NCI-H510A treated with DMSO at 0.1 percent for 48 hours (cell line): Measurements from ENCODE around the gene PRRC2C.
"Not testable (repeated sequence)": the region's sequence is repeated elsewhere in the genome, so short reads cannot be mapped to it uniquely, and the experiment has no call there.

Source experiments
- DNase-seq: peaks from one replicate; lab custom pipeline; 2025; lab: John Stamatoyannopoulos, UW

Gene PRRC2C

DNA sequence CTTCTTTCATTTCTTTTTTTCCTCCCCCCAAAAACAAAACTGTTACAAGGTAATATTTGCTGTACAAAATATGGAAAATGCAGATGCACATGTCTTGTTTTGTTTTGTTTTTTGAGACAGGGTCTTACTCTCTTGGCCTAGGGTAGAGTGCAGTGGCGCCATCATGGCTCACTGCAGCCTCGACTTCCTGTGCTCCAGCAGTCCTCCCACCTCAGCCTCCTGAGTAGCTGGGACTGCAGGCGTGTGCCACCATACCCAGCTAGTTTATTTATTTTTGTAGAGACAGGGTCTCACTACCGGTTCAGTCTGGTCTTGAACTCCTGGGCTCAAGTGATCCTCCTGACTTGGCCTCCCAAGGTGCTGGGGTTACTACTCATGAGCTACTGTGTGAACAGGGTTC is 15.5 kb downstream of the PRRC2C start:
- no peak for DNase-seq

DNA sequence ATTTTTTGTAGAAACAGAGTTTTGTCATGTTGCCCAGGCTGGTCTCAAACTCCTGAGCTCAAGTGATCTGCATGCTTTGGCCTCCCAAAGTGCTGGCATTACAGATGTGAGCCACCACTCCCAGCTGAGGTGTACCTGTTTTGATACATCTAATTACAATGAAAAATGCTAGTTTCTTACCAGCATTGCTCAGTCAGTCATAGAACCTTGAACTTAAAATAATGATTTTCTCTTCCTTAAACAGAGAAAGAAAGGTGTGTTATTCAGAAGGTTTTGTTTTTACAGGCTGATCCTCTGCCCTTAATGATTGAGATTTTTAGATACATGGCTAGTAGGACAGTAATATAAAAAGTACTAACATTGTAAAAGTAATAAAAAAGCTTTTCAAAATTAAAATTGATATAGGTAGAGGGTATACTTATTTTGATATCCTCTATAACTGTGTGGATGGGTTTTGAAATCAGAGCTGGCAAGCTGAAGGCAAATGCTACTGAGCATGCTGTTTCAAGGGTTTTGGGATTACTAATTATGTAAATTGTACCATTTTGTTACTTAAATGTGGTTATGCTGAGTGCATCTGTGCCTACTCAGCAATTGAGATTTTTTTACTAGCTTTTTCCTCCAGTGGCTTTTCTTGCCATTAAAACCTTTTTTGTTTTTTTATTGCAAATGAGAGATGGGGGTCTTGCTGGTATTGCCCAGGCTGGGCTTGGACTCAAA is 16.1 kb downstream of the PRRC2C start:
- DNase-seq = no peak

DNA sequence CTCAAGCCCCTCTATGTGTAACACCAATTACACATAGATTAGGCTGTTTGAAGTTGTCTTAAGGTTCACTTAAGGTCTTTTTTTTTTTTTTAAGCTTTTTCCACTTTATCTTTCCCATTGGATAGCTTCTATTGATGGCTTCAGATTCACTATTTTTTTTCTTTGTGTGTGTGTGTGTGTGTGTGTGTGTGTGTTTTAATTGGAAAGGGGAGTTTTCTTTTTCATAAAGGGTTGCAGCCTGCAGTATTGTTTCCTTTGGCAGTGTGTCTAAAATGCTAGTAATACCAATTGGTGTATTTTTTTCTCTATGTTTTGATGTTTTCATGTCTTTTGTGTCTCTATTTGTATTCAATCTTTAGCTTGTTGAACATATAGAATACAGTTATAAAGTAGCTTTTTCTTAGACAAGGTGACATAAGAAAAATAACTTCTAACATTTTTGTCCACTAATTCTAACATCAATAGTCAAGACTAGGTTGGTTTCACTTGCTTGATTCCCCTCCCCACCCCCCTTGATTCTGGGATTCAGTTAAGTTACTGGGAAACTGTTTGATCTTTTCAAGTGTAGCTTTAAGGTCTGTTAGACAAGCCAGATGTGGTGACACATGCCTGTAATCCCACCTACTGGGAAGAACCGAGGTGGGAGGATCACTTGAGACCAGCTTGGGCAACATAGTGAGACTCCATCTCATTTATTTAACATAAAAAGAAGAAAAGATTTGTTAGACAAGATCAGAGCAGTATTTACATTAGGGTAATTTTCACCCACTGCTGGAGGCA is 21.4 kb downstream of the PRRC2C start:
- no peak for DNase-seq

DNA sequence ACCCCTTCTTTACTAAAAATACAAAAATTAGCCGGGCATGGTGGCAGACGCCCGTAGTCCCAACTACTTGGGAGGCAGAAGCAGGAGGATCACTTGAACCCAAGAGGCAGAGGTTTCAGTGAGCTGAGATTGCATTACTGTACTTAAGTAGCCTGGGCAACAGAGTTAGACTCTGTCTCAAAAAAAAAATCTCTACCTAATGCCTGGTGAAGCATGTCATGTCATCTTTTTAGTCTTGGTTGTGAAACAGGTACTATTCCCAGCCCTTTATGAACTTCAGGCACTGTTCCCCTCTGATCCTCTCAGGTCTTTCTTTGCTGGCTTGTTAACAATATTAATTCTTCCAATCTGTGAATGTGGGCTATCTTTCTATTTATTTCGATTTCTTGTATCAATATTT is 22.1 kb downstream of the PRRC2C start:
- no peak for DNase-seq

DNA sequence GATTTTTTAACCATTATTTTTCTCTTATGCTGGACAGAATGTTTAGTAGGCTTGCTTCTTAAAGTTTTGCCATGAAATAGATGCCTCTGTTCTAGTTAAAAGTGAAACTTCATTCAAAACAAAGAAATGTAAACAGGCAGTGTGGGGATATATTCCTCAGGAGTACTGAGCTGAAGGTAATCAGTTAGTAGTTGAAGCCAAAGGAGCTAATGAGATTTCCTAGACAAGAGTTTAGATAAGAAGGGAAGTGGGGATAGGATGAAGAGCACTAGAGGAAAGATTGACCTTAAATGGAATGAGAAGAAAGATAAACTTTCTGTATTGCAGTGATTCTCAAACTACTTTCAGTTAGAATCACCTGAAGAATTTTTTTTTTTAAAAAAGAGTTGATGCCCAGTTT is 23.9 kb downstream of the PRRC2C start:
- no peak for DNase-seq

DNA sequence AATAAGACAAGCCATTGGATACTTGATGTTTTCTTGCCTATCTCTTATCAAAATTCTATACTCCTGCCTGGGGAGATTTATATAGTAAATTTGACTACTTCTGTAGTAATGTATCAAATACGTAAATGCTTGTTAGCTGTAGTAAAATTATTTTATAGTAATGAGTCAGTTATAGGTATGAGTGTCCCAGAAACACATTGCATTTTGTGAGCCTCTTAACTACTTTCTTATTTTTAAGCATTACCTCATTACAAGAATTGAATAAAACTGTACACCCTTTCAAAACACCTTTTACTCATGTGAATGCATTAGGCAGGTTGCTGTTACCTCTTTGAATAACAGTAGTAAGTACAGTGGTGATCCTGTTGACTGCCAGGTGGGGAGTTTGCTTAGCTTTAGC is 28.4 kb downstream of the PRRC2C start:
- no peak for DNase-seq

DNA sequence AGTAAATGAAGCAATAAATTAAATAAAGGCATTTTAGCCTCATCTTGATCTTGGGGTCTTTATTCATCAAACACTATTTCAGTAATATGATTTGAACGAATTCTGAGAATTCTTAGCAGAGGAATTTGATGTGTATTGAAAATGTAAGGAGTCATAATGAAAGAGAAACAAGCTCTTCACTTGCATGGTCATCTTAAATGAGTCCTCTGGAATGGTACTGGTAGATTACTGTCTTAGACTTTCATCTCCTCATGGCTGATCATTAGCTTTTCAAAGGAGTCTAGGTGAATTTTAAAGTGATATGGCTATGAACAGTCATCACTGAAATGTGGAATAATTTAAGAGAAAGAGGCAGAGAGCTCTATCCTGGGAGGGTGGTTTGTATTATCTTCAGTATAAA is 30.0 kb downstream of the PRRC2C start:
- no peak for DNase-seq

DNA sequence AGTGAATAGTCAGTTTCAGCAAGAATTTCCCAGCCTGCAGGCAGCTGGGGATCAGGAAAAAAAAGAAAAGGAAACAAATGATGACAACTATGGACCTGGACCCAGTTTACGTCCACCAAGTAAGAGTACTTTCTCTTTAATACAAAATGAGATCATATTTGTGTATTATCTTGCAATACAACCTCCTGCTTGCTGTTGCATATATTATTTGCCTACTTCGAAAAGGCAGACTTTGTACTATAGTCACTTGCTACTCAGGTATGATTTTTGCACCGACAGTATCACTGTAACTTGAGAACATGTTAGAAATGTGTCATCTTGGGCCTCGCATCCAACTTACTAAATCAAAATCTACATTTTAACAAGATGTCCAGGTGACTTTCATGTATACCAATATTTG is 30.4 kb downstream of the PRRC2C start:
- no peak for DNase-seq

DNA sequence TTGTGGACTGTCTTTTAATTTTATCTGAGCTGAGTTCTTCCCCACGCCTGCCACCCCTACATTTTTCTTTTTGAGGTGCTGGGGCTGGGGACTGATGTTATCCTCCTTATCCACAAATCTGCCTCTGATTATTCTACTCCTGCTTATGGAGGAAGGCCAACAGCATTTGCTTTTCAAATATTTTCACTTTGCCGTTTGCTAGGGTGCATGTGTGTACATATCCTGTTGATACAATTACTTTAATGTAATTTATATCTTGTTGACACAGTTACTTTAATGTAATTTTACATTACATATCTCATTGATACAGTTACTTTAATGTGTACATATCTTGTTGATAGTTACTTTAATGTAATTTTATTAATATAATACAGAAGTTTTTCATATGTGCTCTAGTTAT is 36.2 kb downstream of the PRRC2C start:
- no peak for DNase-seq

DNA sequence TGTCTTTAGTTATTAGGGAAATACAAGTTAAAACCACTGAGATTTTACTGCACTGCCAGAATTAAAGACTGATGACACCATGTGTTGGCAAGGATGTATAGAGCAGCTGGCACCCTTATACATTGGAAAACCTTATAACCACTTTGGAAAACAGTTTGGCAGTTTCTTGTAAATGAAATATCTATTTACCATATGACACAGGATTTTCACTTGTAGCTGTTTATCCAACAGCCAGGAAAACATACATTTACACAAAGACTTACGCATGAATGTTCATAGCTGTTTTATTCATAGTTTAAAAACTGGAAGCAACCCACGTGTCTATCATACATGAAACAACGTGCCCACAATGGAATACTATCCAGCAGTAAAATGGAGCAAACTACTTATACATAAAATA is 45.3 kb downstream of the PRRC2C start:
- DNase-seq = no peak

DNA sequence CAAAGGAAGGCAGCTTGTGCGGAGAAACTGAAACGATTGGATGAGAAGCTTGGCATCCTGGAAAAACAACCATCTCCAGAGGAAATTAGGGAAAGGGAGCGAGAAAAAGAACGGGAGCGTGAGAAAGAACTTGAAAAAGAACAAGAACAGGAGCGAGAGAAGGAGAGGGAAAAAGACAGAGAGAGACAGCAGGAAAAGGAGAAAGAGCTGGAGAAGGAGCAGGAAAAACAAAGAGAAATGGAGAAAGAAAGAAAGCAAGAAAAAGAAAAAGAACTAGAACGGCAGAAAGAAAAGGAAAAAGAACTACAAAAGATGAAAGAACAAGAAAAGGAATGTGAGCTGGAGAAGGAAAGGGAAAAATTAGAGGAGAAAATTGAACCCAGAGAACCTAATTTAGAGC is 47.2 kb downstream of the PRRC2C start:
- DNase-seq = no peak

DNA sequence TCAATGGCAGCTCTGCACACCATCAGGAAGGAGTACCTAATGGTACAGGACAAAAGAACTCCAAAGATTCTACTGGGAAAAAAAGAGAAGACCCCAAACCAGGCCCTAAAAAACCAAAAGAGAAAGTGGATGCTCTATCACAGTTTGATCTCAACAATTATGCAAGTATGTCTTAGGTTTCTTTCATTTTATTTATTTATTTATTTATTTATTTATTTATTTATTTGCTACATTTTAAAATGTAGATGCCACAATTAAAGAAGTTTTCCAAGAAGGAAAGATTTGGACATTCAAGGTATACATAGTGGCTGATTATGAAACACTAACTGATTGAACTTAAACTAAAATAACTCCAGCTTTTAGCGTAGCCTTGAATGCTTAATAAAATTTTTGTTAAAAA is 60.2 kb downstream of the PRRC2C start:
- DNase-seq = no peak

DNA sequence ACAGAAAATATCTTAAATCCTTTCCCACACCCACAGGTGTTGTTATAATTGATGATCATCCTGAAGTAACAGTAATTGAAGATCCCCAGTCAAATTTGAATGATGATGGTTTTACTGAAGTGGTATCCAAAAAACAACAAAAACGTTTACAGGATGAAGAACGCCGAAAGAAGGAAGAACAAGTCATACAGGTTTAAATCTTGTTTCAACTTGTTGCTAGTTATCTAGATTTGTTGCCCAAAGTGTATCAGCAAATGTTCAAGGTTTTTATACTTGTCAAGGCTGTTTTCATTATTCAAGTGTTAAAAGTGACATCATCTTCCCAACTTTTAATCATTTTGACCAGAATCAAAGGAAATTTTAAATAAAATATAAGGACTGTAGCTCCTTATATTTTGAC is 64.7 kb downstream of the PRRC2C start:
- no peak for DNase-seq

DNA sequence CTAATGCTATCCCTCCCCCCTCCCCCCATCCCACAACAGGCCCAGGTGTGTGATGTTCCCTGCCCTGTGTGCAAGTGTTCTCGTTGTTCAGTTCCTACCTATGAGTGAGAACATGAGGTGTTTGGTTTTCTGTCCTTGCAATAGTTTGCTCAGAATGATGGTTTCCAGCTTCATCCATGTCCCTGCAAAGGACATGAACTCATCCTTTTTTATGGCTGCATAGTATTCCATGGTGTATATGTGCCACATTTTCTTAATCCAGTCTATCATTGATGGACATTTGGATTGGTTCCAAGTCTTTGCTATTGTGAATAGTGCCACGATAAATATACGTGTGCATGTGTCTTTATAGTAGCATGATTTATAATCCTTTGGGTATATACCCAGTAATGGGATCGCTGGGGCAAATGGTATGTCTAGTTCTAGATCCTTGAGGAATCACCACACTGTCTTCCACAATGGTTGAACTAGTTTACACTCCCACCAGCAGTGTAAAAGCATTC is 65.3 kb downstream of the PRRC2C start:
- DNase-seq = not testable (repeated sequence)

DNA sequence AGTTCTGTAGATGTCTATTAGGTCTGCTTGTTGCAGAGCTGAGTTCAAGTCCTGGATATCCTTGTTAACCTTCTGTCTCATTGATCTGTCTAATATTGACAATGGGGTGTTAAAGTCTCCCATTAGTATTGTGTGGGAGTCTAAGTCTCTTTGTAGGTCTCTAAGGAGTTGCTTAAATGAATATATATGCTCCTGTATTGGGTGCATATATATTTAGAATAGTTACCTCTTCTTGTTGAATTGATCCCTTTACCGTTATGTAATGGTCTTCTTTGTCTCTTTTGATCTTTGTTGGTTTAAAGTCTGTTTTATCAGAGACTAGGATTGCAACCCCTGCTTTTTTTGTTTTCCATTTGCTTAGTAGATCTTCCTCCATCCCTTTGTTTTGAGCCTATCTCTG is 68.6 kb downstream of the PRRC2C start:
- not testable (repeated sequence) for DNase-seq

DNA sequence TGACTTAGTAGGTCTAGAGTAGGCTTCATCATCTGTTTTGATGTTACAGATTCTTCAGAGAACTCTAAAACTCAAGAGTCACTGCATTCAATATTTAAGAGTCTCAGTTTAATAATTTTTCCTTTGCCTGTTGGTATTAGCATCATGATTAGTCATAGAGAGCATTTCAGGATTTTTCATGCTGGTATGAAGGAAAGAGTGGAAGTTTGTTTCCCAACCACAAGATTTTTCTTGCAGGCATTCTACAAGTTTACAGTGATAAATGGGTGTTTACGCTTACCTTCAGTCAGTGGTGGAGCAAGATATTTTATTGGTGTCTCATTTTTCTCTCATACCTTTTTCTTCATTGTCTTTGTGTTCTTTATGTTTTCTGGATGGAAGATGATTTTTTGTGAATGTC is 78.3 kb downstream of the PRRC2C start:
- DNase-seq = no peak

DNA sequence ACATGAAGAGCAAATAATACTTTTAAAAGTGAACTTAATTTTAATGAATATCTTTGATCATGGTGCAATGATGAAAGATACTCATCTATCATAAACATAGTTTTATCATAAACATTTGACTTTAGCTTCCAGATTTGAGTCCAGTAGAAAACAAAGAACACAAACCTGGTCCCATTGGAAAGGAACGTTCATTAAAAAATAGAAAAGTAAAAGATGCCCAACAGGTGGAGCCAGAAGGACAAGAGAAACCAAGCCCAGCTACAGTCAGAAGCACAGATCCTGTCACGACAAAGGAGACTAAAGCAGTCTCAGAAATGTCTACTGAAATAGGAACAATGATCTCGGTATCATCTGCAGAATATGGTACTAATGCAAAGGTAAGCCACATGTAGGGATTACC is 81.1 kb downstream of the PRRC2C start:
- no peak for DNase-seq

DNA sequence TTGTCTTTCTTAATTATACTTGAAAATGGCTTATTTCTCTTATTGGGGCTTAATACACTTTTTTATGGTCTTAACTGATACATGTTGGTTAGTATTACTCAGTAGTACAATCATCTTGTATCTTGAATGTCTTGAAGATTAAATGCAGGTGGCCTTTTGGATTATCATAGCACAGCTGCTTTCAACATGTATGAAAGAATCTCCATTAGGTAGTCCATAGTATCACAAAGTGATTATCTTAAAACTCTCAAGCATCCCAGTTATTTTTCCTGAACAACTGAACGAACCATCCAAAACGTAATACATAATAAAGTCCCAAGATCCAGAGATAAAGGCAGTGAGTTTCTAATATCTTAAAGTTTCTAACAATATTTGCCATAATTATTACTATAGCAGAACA is 85.0 kb downstream of the PRRC2C start:
- no peak for DNase-seq

DNA sequence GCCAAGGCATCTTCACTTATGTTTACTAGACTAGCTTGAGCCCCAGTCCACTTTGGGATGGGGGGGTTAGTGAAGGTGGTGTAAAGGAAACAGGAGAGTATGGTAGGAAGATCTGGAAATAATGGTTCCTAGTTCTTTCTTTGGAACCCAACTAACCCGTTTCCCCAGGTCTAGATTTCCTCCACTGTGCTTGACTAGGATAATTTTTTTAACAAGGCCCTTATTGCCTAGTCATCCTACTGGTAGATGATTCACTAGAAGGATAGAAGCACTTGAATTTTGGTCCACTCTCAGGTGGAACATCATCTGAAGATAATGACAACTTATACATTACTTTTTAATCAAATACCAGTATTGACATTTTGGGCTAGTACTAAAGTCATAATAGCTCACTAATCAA is 90.8 kb downstream of the PRRC2C start:
- no peak for DNase-seq

DNA sequence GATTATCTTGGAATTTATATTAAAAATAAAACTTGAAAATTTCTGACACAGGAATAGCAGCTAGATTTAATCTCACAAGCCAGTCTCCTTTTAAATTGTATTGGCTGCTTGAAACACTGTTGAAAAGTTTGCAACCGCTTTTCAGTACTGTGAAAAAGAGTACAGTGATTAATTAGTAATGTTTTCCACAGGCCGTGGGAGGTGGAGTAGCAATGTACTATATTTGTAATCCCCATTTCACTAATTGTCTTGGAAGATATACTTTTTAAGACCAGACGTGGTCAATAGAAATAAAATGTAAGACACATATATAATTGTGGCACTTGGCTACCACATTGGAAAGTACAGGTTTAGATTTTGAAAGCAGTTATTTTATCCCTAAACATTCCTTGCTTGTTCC is 95.9 kb downstream of the PRRC2C start:
- DNase-seq = no peak

DNA sequence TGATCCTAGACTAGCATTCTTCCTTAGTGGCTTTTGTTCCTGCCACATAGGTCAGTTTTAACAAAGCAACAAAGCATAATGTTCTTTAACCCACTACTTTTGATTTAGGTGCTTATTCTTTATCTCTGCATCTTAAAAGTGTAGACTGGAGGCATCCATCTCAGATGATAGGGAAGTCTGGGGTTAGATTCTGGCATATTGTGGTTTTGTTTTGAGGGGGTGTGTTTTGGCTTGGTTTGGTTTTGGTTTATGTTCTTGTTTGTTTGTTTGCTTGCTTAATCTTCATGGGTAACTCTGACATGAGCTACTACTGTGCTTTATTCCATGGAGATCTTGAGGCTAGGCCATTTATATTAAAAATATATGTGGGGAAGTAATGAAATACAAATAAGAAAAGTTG is 96.4 kb downstream of the PRRC2C start:
- DNase-seq = no peak

DNA sequence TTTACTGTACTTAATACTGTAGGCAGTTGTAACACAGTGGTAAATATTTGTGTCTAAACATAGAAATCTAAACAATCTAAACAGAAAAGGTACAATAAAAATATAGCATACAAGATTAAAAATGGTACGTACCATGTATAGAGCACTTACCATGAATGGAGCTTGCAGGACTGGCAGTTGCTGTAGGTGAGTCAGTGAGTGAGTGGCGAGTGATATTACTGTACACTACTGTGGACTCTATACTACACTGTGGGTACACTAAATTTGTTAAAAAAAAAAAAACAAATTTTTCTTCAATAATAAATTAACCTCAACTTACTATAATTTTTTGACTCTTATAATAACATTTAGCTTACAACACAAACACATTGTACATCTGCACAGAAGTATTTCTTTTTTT is 97.3 kb downstream of the PRRC2C start:
- DNase-seq = no peak

DNA sequence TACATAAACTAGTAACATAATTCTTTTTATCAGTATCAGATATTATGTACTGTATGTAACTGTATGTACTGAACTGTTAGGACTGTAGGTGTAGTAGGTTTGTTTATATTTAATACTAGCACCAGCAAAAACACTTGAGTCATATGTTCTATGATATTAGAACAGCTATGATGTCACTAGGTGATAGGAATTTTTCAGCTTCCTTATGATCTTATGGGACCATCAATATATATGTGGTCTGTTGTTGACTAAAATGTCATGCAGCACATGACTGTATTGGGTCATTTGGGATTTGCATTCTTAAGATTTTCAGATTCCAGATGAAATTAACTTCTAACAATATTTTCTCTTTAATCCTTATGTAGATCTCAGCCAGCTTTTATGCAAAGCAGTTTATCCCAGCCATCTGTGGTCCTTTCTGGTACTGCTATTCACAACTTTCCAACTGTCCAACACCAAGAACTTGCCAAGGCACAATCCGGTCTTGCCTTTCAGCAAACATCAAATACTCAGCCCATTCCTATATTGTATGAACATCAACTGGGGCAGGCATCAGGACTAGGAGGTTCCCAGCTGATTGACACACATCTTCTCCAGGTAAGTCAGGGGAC is 98.4 kb downstream of the PRRC2C start:
- DNase-seq = no peak
